8988T (cell line): Measurements from ENCODE around the gene WDR81.
"Not testable (repeated sequence)": the region's sequence is repeated elsewhere in the genome, so short reads cannot be mapped to it uniquely, and the experiment has no call there.

ENCODE experiments used
- DNase-seq: peaks from one replicate; pipeline ENCODE4 v3.0.0; 2011

WDR81 gene

DNA sequence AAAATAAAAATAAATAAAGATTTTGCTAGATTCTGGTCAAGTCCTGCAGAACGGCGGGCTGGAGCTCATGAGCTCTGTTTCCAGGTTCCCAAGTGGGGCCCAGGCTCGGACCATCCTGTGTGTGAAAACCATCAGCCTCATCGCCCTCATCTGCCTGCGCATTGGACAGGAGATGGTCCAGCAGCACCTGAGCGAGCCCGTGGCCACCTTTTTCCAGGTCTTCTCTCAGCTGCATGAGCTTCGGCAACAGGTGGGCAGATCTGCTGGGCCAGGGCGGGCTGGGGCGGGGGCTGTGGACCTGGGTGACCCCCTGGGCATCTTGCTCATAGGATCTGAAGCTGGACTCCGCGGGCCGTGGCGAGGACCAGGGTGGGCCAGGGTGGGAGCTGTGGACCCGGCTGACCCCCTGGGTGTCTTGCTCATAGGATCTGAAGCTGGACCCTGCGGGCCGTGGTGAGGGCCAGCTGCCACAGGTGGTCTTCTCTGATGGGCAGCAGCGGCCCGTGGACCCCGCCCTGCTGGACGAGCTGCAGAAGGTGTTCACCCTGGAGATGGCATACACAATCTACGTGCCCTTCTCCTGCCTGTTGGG is 7.8 kb downstream of the WDR81 start:
- no peak for DNase-seq

- no peak for DNase-seq
Observed at GRCh38 chr17:1732833-1733321, 8.4 kb downstream of the WDR81 start.

- no peak for DNase-seq
Observed at GRCh38 chr17:1733759-1734158, 9.3 kb downstream of the WDR81 start.

DNA sequence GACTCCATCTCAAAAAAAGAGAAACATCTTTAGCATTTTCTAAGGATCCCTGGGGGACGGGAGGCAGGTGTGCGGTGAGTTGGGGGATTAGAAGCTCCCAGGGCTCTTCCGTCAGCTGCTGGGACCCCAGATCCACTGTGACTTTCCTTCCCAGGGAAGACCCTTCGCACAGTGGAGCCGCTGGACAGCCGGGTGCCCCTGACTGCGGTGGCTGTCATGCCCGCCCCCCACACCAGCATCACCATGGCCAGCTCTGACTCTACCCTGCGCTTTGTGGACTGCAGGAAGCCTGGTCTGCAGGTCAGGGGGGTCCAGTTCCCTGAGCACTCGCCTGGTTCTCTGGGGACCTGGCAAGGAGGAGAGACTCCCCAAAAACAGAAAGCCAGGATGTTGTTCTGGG is 10.9 kb downstream of the WDR81 start:
- DNase-seq = no peak

- no peak for DNase-seq
Observed at GRCh38 chr17:1735834-1736347, 11.4 kb downstream of the WDR81 start.

- no peak for DNase-seq
Observed at GRCh38 chr17:1736348-1737281, 12.1 kb downstream of the WDR81 start.

- DNase-seq = no peak
Observed at GRCh38 chr17:1737531-1738291, 13.2 kb downstream of the WDR81 start.

DNA sequence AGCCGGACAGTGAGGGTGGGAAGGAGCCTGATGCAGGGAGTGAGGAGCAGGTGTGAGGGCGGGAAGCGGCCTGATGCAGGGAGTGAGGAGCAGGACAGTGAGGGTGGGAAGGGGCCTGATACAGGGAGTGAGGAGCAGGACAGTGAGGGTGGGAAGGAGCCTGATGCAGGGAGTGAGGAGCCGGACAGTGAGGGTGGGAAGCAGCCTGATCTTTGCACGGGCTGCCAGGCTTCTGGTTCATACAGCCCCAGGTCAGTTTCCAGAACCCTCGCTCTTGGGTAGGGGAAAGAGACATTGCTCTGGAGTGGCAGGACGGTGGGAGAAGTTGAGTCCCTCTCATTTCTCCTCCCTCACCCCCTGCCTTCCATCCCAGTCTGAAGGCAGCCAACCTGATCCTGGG is 17.4 kb downstream of the WDR81 start:
- DNase-seq = not testable (repeated sequence)

DNA sequence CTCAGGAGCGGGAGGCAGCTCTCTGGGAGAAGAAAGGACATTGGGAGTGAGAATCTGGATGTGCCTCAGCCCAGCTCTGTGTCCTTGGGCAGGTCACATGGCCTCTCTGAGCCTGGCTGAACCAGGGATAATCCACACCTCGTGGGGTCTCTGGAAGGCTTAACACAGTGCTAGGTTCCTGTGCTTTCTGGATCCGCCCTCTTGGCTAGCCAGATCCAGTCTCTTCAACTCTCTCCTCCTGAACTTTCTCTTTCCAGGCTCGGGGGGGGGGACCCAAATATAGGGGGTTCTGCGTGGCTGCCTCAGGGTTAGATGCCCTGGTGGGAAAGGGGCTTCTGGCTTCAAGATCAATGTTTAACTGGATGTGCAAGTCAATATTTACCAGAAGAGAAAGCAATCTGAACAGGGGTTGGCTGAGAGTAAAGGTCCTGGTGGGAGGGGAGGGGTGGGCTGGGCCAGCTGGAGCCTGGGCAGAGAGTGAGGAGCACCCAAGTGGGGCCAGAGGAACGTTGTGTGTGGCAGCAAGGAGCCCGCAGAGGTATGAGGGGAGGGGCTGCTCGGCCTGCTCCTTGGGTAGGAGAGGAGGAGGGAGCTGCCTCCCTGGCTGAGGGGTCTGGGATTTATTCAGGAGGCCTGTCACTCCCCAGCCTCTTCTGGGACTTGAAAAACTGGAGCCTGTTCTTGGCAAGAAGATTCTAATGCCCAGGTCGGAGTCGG is 18.0 kb downstream of the WDR81 start, which contains the start of gene SERPINF2:
SERPINF2 (plus strand) TSS at position 501 of the 717 bp plus-strand sequence. CDS start 2,125 bp downstream, outside the sequence.
- DNase-seq = no peak

GRCh38 chr17:1743088-1743439 is 18.6 kb downstream of the WDR81 start:
- DNase-seq = no peak

GRCh38 chr17:1744551-1745512 is 20.3 kb downstream of the WDR81 start:
- no peak for DNase-seq

DNA sequence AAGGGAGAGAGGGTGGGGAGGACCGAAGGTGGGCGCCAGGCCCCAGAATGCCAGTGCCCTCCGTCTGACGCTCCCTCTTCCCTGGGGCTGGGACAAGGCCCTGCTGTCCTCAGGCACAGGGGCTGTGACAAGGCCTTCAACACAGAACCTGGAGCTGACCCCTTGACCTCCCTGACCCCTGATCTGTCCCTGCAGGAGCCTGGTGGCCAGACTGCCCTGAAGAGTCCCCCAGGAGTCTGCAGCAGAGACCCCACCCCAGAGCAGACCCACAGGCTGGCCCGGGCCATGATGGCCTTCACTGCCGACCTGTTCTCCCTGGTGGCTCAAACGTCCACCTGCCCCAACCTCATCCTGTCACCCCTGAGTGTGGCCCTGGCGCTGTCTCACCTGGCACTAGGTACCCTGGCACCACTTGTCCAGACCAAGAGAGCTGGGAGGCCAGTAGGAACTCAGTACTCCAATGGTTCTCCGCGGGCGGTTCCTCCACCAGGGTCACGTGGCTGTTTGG is 21.1 kb downstream of the WDR81 start:
- DNase-seq = no peak

- DNase-seq = no peak
Observed at GRCh38 chr17:1746975-1747543, 22.6 kb downstream of the WDR81 start.

DNA sequence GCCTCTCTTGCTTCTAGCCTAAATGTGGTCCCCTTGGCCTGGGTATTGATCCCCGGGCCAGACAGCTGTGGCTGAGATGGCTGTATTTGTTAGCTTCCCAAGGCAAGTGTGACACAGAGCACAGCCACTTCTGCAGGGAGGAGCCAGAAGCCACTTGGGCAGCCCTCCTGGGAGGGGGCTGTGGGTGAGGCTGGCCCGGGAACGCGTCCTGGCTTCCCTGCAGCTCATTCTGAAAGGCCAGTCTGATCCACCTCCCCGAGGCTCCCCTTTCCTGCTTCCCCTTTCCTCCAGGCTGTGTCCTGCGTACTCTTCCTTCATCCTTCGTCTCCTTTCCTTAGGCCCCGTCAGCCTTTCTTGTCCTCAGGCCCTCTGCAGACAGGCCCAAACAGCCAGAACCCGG is 26.1 kb downstream of the WDR81 start:
- no peak for DNase-seq

- DNase-seq = no peak
Observed at GRCh38 chr17:1752425-1753262, 28.1 kb downstream of the WDR81 start.

DNA sequence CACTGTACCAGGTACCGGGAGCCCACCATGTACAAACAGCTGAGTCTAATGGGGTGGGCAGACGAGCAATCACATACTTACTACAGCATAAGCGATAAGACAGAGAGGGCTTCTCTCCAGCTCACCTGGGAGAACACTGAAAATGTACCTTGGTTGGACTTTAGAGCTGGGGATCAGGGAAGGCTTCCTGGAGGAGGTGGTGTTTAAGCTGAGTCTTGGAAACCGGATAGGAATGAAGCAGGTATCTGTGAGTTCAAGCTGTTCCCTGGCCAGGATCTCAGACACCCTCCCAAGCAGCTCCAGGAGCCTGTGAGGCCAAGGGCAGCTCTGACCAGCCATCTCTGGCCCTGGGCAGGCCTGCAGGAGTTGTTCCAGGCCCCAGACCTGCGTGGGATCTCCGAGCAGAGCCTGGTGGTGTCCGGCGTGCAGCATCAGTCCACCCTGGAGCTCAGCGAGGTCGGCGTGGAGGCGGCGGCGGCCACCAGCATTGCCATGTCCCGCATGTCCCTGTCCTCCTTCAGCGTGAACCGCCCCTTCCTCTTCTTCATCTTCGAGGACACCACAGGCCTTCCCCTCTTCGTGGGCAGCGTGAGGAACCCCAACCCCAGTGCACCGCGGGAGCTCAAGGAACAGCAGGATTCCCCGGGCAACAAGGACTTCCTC is 29.4 kb downstream of the WDR81 start:
- DNase-seq = no peak

- DNase-seq = no peak
Observed at GRCh38 chr17:1754430-1755112, 30.1 kb downstream of the WDR81 start.

GRCh38 chr17:1755252-1755826 is 30.8 kb downstream of the WDR81 start:
- DNase-seq = no peak
